Activated naive CD4-positive, alpha-beta T cell treated with anti-CD3 and anti-CD28 coated beads, Interleukin-2, amount 10 ng/mL, durations not matched to agents 7 days and 5 days (primary cell): Measurements from ENCODE around the gene SHOC2.

Experiments
- CTCF ChIA-PET: fragments of 350-600 bp; sonication (Branson Sonifier 250); formaldehyde crosslinking; loops from one replicate; lab custom pipeline; 2021; ENCODE audit warnings: antibody characterized with exemption; lab: Charles Lee
- DNase-seq: peaks from one replicate; pipeline ENCODE4 v3.0.0-alpha.2; 2020
- H3K27ac Mint-ChIP-seq: one replicate; pipeline ENCODE4 v1.8.0; 2021; ENCODE audit warnings: mild to moderate bottlenecking, moderate library complexity, mixed read lengths
- H3K27me3 Mint-ChIP-seq: one replicate; pipeline ENCODE4 v1.8.0; 2021; ENCODE audit warnings: mild to moderate bottlenecking, mixed read lengths
- H3K36me3 Mint-ChIP-seq: one replicate; pipeline ENCODE4 v1.8.0; 2021; ENCODE audit warnings: mixed read lengths
- H3K4me1 Mint-ChIP-seq: one replicate; pipeline ENCODE4 v1.8.0; 2021; ENCODE audit warnings: mixed read lengths
- H3K4me3 Mint-ChIP-seq: one replicate; pipeline ENCODE4 v1.8.0; 2021; ENCODE audit warnings: mild to moderate bottlenecking, moderate library complexity, mixed read lengths
- H3K9me3 Mint-ChIP-seq: one replicate; pipeline ENCODE4 v1.8.0; 2021; ENCODE audit warnings: mixed read lengths

SHOC2 gene

DNA sequence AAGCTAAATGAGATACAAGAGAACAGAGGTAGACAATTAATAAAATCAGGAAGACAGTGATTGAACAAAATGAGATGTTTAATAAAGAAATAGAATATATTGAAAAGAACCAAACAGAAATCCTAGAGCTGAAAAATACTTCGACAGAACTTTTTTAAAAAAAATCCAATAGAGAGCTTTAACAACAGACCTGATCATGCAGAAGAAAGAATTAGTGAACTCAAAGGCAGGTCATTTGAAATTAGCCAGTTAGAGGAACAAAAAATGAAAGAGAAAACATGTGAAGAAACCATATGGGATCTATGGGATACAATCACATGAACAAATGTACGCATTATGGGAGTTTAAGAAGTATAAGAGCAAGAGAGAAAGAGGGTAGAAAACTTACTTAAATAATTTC lies 120.1 kb downstream of the SHOC2 start:
- peaks cover 32% of the 10 kb centered on the region for H3K9me3 Mint-ChIP-seq
- CTCF ChIA-PET = no interaction called here
- no peaks in the 10 kb centered on the region for H3K4me1 Mint-ChIP-seq
- no peak for DNase-seq
- H3K4me3 Mint-ChIP-seq = no peak overlapping the region
- H3K36me3 Mint-ChIP-seq = peaks cover 2% of the 10 kb centered on the region
- H3K27ac Mint-ChIP-seq = no peak overlapping the region
- peaks cover 8% of the 10 kb centered on the region for H3K27me3 Mint-ChIP-seq

DNA sequence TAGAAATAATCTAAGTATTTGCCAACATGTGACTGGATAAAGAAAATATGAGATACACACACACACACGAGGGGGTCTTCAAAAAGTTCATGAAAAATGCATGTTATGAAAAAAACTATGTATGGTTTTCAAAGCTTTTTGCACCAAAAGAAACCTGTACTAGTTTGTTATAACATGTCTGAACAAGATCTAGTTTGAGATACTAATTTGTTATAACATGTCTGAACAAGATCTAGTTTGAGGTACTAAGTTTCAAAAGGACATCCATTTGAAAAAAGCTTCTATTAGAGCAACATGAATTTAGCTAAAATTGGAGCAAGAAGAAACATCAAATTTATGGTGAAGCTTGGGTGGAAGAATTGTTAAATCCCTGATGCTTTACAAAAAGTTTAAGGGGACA lies 137.6 kb downstream of the SHOC2 start:
- CTCF ChIA-PET = no interaction called here
- Mint-ChIP-seq H3K36me3 (no peaks in the 10 kb centered on the region), H3K4me1 (no peaks in the 10 kb centered on the region), H3K9me3 (peaks cover 5% of the 10 kb centered on the region), H3K4me3 (no peak overlapping the region), H3K27ac (no peak overlapping the region), H3K27me3 (peaks cover 8% of the 10 kb centered on the region)
- DNase-seq = no peak
